GM19035 (cell line): ENCODE results near the gene EFS.

Experiments
- ATAC-seq: cut with Tn5 transposase; IDR thresholded peaks from one replicate; pipeline ENCODE4 v1.9.1; 2021; ENCODE audit not compliant: unreplicated experiment

Gene EFS

GRCh38 chr14:23359722-23360447, 5.1 kb downstream of the EFS start:
- no peak for ATAC-seq

GRCh38 chr14:23359167-23359626, 5.8 kb downstream of the EFS start:
- ATAC-seq = no peak

- no peak for ATAC-seq
Observed at GRCh38 chr14:23358553-23359166, 6.3 kb downstream of the EFS start.

GRCh38 chr14:23358042-23358441, 6.9 kb downstream of the EFS start:
- no peak for ATAC-seq

GRCh38 chr14:23357261-23357660, 7.7 kb downstream of the EFS start:
- ATAC-seq = no peak

- ATAC-seq = no peak
Observed at GRCh38 chr14:23356662-23357061, 8.3 kb downstream of the EFS start.

- ATAC-seq = no peak
Observed at GRCh38 chr14:23355871-23356435, 9.0 kb downstream of the EFS start.

- no peak for ATAC-seq
Observed at GRCh38 chr14:23354990-23355389, 10.0 kb downstream of the EFS start.

GRCh38 chr14:23353433-23353780, 11.6 kb downstream of the EFS start:
- ATAC-seq = no peak

- ATAC-seq = no peak
Observed at GRCh38 chr14:23352506-23353432, 12.2 kb downstream of the EFS start, which contains the start of gene SLC22A17. Gene SLC22A17 (minus strand): TSS chr14:23352887.

- no peak for ATAC-seq
Observed at GRCh38 chr14:23351681-23352505, 13.1 kb downstream of the EFS start.

GRCh38 chr14:23349156-23349845, 15.7 kb downstream of the EFS start:
- no peak for ATAC-seq

- no peak for ATAC-seq
Observed at GRCh38 chr14:23348297-23348655, 16.7 kb downstream of the EFS start.

- ATAC-seq = no peak
Observed at GRCh38 chr14:23347406-23348296, 17.3 kb downstream of the EFS start.

- no peak for ATAC-seq
Observed at GRCh38 chr14:23346693-23347405, 18.1 kb downstream of the EFS start.

- ATAC-seq = no peak
Observed at GRCh38 chr14:23345987-23346692, 18.8 kb downstream of the EFS start.

- no peak for ATAC-seq
Observed at GRCh38 chr14:23344481-23344880, 20.5 kb downstream of the EFS start.
